ENCODE data around the gene AQP12B. TPM values are rescaled to one million over a fixed set of nuclear protein-coding genes. Genes with fewer than 3 reads are reported as not detected.

Gene AQP12B
- total RNA-seq, 2 donors from 2014 or later, result not detected

DNA sequence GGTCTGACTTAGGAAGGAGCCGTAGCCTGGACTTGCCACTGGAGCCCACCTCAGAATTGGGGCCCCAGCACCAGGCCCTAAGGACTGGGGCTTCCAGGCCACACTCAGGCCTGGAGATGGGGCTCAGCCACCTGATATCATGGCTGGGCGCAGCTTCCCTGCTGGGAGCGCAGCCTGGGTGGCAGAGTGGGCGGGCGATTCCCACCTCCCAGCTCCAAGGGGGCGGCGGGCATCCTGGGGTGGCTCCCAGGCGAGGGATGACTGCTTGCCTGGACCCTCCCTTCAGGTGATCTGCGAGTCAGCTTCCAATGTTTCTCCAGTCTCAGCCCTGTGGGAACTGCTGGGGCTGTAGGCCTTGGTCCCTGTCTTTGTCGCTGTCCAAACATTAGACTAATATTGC, 37.3 kb downstream of the AQP12B start:
- Histone ChIP-seq H3K27ac (no peak overlapping the region), H3K9me3 (no peaks in the 10 kb centered on the region), H3K4me3 (no peak overlapping the region), H3K36me3 (no peaks in the 10 kb centered on the region), H3K4me1 (ENCODE audit: control insufficient read depth in 1 of 2, low read depth in 2 of 2) (no peaks in the 10 kb centered on the region), H3K27me3 (replicated peaks; ENCODE audit: insufficient read depth) (no peaks in the 10 kb centered on the region)
- DNase-seq (ENCODE audit: low spot score), result no peak
- TF ChIP-seq, protein P1, sequence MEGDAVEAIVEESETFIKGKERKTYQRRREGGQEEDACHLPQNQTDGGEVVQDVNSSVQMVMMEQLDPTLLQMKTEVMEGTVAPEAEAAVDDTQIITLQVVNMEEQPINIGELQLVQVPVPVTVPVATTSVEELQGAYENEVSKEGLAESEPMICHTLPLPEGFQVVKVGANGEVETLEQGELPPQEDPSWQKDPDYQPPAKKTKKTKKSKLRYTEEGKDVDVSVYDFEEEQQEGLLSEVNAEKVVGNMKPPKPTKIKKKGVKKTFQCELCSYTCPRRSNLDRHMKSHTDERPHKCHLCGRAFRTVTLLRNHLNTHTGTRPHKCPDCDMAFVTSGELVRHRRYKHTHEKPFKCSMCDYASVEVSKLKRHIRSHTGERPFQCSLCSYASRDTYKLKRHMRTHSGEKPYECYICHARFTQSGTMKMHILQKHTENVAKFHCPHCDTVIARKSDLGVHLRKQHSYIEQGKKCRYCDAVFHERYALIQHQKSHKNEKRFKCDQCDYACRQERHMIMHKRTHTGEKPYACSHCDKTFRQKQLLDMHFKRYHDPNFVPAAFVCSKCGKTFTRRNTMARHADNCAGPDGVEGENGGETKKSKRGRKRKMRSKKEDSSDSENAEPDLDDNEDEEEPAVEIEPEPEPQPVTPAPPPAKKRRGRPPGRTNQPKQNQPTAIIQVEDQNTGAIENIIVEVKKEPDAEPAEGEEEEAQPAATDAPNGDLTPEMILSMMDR (IDR thresholded peaks at IDR 0.05), result no peak
- ATAC-seq (ENCODE audit: insufficient number of reproducible peaks, low FRiP score, low read depth), result no peak

DNA sequence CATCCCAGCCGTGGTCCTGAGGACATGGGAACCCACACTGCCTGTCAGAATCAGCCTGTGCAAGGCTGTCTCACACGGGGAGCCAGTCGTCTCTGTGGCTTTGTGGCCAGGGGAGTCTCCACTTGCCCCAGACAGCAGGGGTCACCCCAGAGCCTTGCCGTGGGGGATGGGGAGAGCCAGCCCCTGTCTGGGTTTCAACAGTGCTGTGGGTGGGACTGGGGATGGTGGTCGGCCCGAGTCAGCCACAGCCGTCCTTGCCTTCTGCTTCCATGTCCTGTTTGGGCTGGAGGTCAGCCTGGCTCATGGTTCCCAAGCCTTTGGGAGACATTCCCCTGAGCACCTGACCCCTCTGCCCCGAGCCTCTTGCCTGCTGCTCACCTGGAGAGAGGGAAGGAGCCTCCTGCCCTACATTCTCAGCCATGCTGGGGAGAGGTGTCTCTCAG, 37.8 kb downstream of the AQP12B start:
- no peaks in the 10 kb centered on the region for H3K9me3 ChIP-seq
- no peak overlapping the region for H3K4me3 ChIP-seq
- no peak for ATAC-seq (ENCODE audit: insufficient number of reproducible peaks, low FRiP score, low read depth)
- DNase-seq (ENCODE audit: low spot score), result no peak
- no peaks in the 10 kb centered on the region for H3K36me3 ChIP-seq
- H3K27ac ChIP-seq, result no peak overlapping the region
- no peaks in the 10 kb centered on the region for H3K4me1 ChIP-seq (ENCODE audit: control insufficient read depth in 1 of 2, low read depth in 2 of 2)
- H3K27me3 ChIP-seq (replicated peaks; ENCODE audit: insufficient read depth), result no peaks in the 10 kb centered on the region
- TF ChIP-seq, protein P1 (IDR thresholded peaks at IDR 0.05), result no peak

DNA sequence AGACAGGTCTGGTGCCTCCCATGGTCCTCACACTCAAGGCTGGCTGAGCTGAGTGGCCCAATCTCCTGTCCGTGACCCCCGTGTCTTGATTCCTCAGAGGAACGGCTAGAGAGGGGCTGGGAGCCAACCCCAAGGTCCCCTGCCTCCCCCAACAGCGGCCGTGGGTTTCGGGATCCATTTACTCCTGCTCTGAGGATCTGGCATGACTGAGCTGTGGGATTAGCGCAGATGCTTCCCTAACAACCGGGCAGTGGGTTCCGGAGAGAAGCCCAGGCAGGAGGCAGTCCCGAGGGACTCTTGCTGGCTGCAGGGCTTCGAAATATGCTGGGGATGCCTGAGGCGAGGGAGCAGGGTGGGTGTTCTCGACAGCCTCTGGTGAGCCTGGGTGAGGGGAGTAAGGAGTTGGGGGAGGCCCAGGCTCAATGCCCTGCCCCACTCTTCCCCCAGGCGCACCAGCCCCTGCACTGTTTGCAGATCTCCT, 38.5 kb downstream of the AQP12B start:
- no peaks in the 10 kb centered on the region for H3K27me3 ChIP-seq (replicated peaks; ENCODE audit: insufficient read depth)
- DNase-seq (ENCODE audit: low spot score) (no peak), ATAC-seq (ENCODE audit: insufficient number of reproducible peaks, low FRiP score, low read depth) (no peak)
- no peak overlapping the region for H3K4me3 ChIP-seq
- no peaks in the 10 kb centered on the region for H3K9me3 ChIP-seq
- no peaks in the 10 kb centered on the region for H3K36me3 ChIP-seq
- no peaks in the 10 kb centered on the region for H3K4me1 ChIP-seq (ENCODE audit: control insufficient read depth in 1 of 2, low read depth in 2 of 2)
- H3K27ac ChIP-seq, result no peak overlapping the region
- TF ChIP-seq, protein P1 (IDR thresholded peaks at IDR 0.05), result no peak

DNA sequence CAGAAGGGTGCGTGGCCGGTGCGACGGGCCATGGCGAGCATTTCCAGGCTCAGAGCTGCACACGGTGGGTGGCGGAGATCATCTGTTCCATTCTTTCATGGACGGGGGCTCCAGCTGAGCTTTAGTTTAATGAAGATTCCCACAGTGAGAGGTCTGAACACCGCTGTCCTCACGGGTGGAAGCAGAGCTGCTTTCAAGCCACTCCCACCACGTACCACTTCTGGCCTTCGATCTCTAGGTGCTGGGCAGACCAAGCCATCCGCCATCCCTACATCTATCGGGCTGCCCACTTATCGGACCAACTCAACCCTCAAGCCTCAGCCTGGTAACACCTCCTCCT, 38.9 kb downstream of the AQP12B start:
- Histone ChIP-seq H3K9me3 (no peaks in the 10 kb centered on the region), H3K27me3 (replicated peaks; ENCODE audit: insufficient read depth) (no peaks in the 10 kb centered on the region), H3K4me3 (no peak overlapping the region), H3K36me3 (no peaks in the 10 kb centered on the region), H3K4me1 (ENCODE audit: control insufficient read depth in 1 of 2, low read depth in 2 of 2) (no peaks in the 10 kb centered on the region), H3K27ac (no peak overlapping the region)
- TF ChIP-seq, protein P1 (IDR thresholded peaks at IDR 0.05), result no peak
- ATAC-seq (ENCODE audit: insufficient number of reproducible peaks, low FRiP score, low read depth) (no peak), DNase-seq (ENCODE audit: low spot score) (no peak)

DNA sequence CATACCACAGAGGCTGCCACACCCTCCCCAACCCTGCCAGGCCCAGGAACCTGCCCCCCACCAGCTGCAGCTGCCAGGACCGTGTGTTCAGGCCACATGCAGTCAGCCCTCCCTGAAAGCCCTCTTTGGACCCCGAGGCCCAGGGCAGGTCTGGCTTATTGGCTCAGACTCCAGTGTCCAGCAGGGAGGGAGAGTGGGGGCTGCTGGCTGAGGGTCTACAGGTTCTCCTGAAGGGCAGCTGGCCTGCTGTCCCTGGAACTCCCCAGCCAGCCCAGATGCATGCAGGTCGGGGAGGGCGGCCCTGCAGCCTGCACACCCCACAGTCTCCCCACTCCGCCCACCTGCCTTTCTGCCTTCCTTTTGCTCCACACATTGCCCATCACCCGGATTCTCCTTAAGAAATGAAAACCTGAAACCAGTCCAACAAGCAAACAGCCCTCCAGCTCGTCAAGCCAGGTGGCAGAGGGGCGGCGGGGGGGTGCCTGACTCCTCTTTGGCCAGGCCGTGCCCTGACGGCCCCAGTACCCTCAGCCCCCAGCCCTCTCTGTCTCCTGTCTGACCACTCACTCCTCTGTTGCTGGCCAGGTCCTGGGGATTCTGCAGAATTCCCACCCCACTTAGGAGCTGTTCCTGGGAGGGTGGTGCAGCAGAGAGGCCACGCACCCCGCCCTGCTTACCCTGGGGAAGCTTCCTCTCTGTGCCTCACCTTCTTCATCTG, 39.4 kb downstream of the AQP12B start:
- H3K4me3 ChIP-seq, result no peak overlapping the region
- no peak overlapping the region for H3K27ac ChIP-seq
- no peaks in the 10 kb centered on the region for H3K9me3 ChIP-seq
- H3K4me1 ChIP-seq (ENCODE audit: control insufficient read depth in 1 of 2, low read depth in 2 of 2), result no peaks in the 10 kb centered on the region
- ATAC-seq (ENCODE audit: insufficient number of reproducible peaks, low FRiP score, low read depth) (no peak), DNase-seq (ENCODE audit: low spot score) (no peak)
- TF ChIP-seq, protein P1 (IDR thresholded peaks at IDR 0.05), result no peak
- no peaks in the 10 kb centered on the region for H3K36me3 ChIP-seq
- H3K27me3 ChIP-seq (replicated peaks; ENCODE audit: insufficient read depth), result no peaks in the 10 kb centered on the region

Measured in thoracic aorta (tissue), 2 donors.